Activated T-cell treated with anti-CD3 and anti-CD28 coated beads, Interleukin-2, amount 50 U/mL, for 48 hours (primary cell): ENCODE results near the gene APOD.

Experiments
- DNase-seq, 2 experiments: peaks; one replicate each; pipeline ENCODE4 v3.0.0-alpha.2; 2020

APOD gene

GRCh38 chr3:195522254-195523023 is 61.3 kb downstream of the APOD start:
- no peak for DNase-seq
